BE2C (cell line): Measurements from ENCODE around the gene DNMT1.

Experiments used
- DNase-seq: peaks from one replicate; pipeline ENCODE4 v3.0.0-alpha.2; 2020
- H3K27me3 ChIP-seq: fragments of 250-450 bp; sonication (Bioruptor Pico); 2 replicates; pipeline ENCODE4 v1.5.1; 2020; ENCODE audit warnings: mild to moderate bottlenecking
- H3K36me3 ChIP-seq: fragments of 250-450 bp; sonication (Bioruptor Pico); 2 replicates; pipeline ENCODE4 v1.5.1; 2020; ENCODE audit warnings: mild to moderate bottlenecking
- H3K4me1 ChIP-seq: fragments of 250-450 bp; sonication (Bioruptor Pico); 2 replicates; pipeline ENCODE4 v1.5.1; 2020
- H3K4me3 ChIP-seq: 2 replicates; pipeline ENCODE4 v1.5.1; 2011; ENCODE audit warnings: low read depth, low read length
- H3K9me3 ChIP-seq: fragments of 250-450 bp; sonication (Bioruptor Pico); 2 replicates; pipeline ENCODE4 v1.5.1; 2020
- CTCF ChIP-seq: IDR thresholded peaks from 2 replicates; pipeline ENCODE4 v1.5.1; 2012; ENCODE audit warnings: mild to moderate bottlenecking, low read depth, low read length

The DNMT1 gene

GRCh38 chr19:10166046-10166445 is 28.7 kb downstream of the DNMT1 start:
- Histone ChIP-seq H3K4me1 (no peaks in the 10 kb centered on the region), H3K36me3 (peaks cover 88% of the 10 kb centered on the region), H3K9me3 (no peaks in the 10 kb centered on the region), H3K4me3 (no peak overlapping the region), H3K27me3 (no peaks in the 10 kb centered on the region)
- TF ChIP-seq CTCF: no peak
- DNase-seq: no peak

GRCh38 chr19:10163536-10163935 is 31.2 kb downstream of the DNMT1 start:
- TF ChIP-seq CTCF: no peak
- Histone ChIP-seq H3K4me1 (no peaks in the 10 kb centered on the region), H3K4me3 (no peak overlapping the region), H3K36me3 (peaks cover 93% of the 10 kb centered on the region), H3K27me3 (no peaks in the 10 kb centered on the region), H3K9me3 (no peaks in the 10 kb centered on the region)
- DNase-seq: no peak

GRCh38 chr19:10159610-10160009 is 35.1 kb downstream of the DNMT1 start:
- H3K4me1 ChIP-seq: no peaks in the 10 kb centered on the region
- H3K27me3 ChIP-seq: no peaks in the 10 kb centered on the region
- TF ChIP-seq CTCF: no peak
- H3K4me3 ChIP-seq: no peak overlapping the region
- H3K9me3 ChIP-seq: no peaks in the 10 kb centered on the region
- DNase-seq: no peak
- peaks cover 95% of the 10 kb centered on the region for H3K36me3 ChIP-seq

GRCh38 chr19:10158485-10158884 is 36.3 kb downstream of the DNMT1 start:
- peaks cover 95% of the 10 kb centered on the region for H3K36me3 ChIP-seq
- H3K4me1 ChIP-seq: no peaks in the 10 kb centered on the region
- no peak for TF ChIP-seq CTCF
- H3K9me3 ChIP-seq: no peaks in the 10 kb centered on the region
- H3K4me3 ChIP-seq: no peak overlapping the region
- H3K27me3 ChIP-seq: no peaks in the 10 kb centered on the region
- no peak for DNase-seq

- H3K36me3 ChIP-seq: peaks cover 92% of the 10 kb centered on the region
- no peaks in the 10 kb centered on the region for H3K9me3 ChIP-seq
- DNase-seq: no peak
- H3K4me3 ChIP-seq: no peak overlapping the region
- no peaks in the 10 kb centered on the region for H3K4me1 ChIP-seq
- no peaks in the 10 kb centered on the region for H3K27me3 ChIP-seq
- TF ChIP-seq CTCF: no peak
Measured at GRCh38 chr19:10158071-10158470, 36.7 kb downstream of the DNMT1 start.

- Histone ChIP-seq H3K4me3 (no peak overlapping the region), H3K36me3 (peaks cover 92% of the 10 kb centered on the region), H3K27me3 (no peaks in the 10 kb centered on the region), H3K9me3 (no peaks in the 10 kb centered on the region), H3K4me1 (no peaks in the 10 kb centered on the region)
- DNase-seq: no peak
- TF ChIP-seq CTCF: no peak
Measured at GRCh38 chr19:10155839-10156238, 38.9 kb downstream of the DNMT1 start.
